Measurements from ENCODE around the gene NDFIP2. TPM values are rescaled to one million over a fixed set of nuclear protein-coding genes. Genes with fewer than 3 reads are reported as not detected.
"Not testable (repeated sequence)": the region's sequence is repeated elsewhere in the genome, so short reads cannot be mapped to it uniquely, and the experiment has no call there.

Gene NDFIP2
- total RNA-seq, 1 experiment from 2014 or later: 23.1 TPM

DNA sequence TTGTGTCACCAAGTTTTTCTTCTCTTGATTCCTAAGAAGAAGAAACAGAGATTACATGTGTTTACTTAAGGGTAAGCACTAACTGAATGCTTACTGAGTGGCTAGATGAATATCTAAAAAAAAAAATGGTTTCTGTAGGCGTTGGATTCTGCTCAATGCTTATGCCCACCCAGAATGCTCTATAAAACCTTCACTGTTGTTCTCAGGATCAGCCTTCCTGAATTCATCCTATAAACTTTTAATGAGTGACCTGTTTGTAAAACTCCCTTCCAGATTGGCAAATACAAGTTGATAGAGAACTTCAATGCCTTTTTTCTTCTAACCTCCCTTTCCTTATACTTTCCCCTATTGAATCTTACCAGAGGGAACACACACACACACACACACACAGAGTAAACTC lies 90.2 kb downstream of the NDFIP2 start:
- H3K4me3 Mint-ChIP-seq: no peak overlapping the region
- TF ChIP-seq ZNF219 (CRISPR knock-in tag; IDR thresholded peaks at IDR 0.05; ENCODE audit: borderline replicate concordance): no peak
- TF ChIP-seq FOXK1 (CRISPR knock-in tag; IDR thresholded peaks at IDR 0.05): no peak
- TF ChIP-seq NFATC4 (CRISPR knock-in tag; IDR thresholded peaks at IDR 0.05): no peak
- no peak for TF ChIP-seq E2F4 (CRISPR knock-in tag; IDR thresholded peaks at IDR 0.05; ENCODE audit: borderline replicate concordance, low read depth)
- no peak for TF ChIP-seq AFF4 (CRISPR knock-in tag; IDR thresholded peaks at IDR 0.05; ENCODE audit: borderline replicate concordance)
- TF ChIP-seq ERG (CRISPR knock-in tag; IDR thresholded peaks at IDR 0.05): no peak
- no peak for TF ChIP-seq RELA (CRISPR knock-in tag; IDR thresholded peaks at IDR 0.05; ENCODE audit: borderline replicate concordance)
- TF ChIP-seq PRRX2 (CRISPR knock-in tag; IDR thresholded peaks at IDR 0.05): no peak
- TF ChIP-seq PREB (CRISPR knock-in tag; IDR thresholded peaks at IDR 0.05; ENCODE audit: borderline replicate concordance): no peak
- no peak for TF ChIP-seq NFE2L1 (CRISPR knock-in tag; IDR thresholded peaks at IDR 0.05)
- H3K4me1 Mint-ChIP-seq: no peaks in the 10 kb centered on the region; the same call in 1 of the 2 replicates
- no peak for DNase-seq (ENCODE audit: low spot score)
- CTCF ChIA-PET: no interaction called here
- no peak overlapping the region for H3K27ac Mint-ChIP-seq
- H3K36me3 Mint-ChIP-seq: peaks cover 4% of the 10 kb centered on the region; the same call in 1 of the 2 replicates
- H3K9me3 Mint-ChIP-seq: peaks cover 11% of the 10 kb centered on the region
- POLR2A ChIA-PET: no interaction called here
- no peaks in the 10 kb centered on the region for H3K27me3 Mint-ChIP-seq (ENCODE audit: low read depth)
- no peak for ATAC-seq

DNA sequence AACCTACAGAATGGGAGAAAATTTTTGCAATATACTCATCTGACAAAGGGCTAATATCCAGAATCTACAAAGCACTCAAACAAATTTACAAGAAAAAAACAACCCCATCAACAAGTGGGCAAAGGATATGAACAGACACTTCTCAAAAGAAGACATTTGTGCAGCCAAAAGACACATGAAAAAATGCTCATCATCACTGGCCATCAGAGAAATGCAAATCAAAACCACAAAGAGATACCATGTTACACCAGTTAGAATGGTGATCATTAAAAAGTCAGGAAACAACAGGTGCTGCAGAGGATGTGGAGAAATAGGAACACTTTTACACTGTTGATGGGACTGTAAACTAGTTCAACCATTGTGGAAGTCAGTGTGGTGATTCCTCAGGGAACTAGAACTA lies 92.9 kb downstream of the NDFIP2 start:
- H3K27me3 Mint-ChIP-seq (ENCODE audit: low read depth); H3K27ac Mint-ChIP-seq; POLR2A ChIA-PET; CTCF ChIA-PET; DNase-seq (ENCODE audit: low spot score); ATAC-seq; H3K36me3 Mint-ChIP-seq; H3K4me1 Mint-ChIP-seq; H3K4me3 Mint-ChIP-seq: not testable (repeated sequence)
- peaks cover 30% of the 10 kb centered on the region for H3K9me3 Mint-ChIP-seq

- Mint-ChIP-seq H3K9me3 (peaks cover 24% of the 10 kb centered on the region), H3K4me3 (no peak overlapping the region)
Measured at GRCh38 chr13:79581870-79582315, 100.9 kb downstream of the NDFIP2 start.

More at GRCh38 chr13:79581870-79582315, 100.9 kb downstream of the NDFIP2 start:
- Mint-ChIP-seq H3K4me1 (no peaks in the 10 kb centered on the region), H3K27ac (no peak overlapping the region), H3K36me3 (peaks cover 4% of the 10 kb centered on the region; the same call in 1 of the 2 replicates), H3K27me3 (ENCODE audit: low read depth) (no peaks in the 10 kb centered on the region)
- POLR2A ChIA-PET: no interaction called here
- TF ChIP-seq MYBL2 (CRISPR knock-in tag; IDR thresholded peaks at IDR 0.05) (no peak), SMAD4 (CRISPR knock-in tag; IDR thresholded peaks at IDR 0.05) (no peak), ELF4 (CRISPR knock-in tag; IDR thresholded peaks at IDR 0.05; ENCODE audit: low read depth) (no peak), NR3C1 (CRISPR knock-in tag; conservative IDR thresholded peaks at IDR 0.05; ENCODE audit: low read depth) (no peak), GRHL2 (CRISPR knock-in tag; IDR thresholded peaks at IDR 0.05; ENCODE audit: insufficient replicate concordance, severe bottlenecking) (no peak), SP1 (CRISPR knock-in tag; conservative IDR thresholded peaks at IDR 0.05) (no peak), ZNF121 (CRISPR knock-in tag; IDR thresholded peaks at IDR 0.05) (no peak), RORB (CRISPR knock-in tag; IDR thresholded peaks at IDR 0.05) (no peak), ZNF138 (CRISPR knock-in tag; conservative IDR thresholded peaks at IDR 0.05) (no peak), MLX (CRISPR knock-in tag; IDR thresholded peaks at IDR 0.05) (no peak), FOXK1 (CRISPR knock-in tag; IDR thresholded peaks at IDR 0.05) (no peak)
- peak; percentile 32; the same call in 1 of the 2 replicates for ATAC-seq
- CTCF ChIA-PET: interaction anchor here (1.0 to 1.1 kb wide), 2 partner anchors 40 to 191 kb away, joined by 3 read pairs; no protein-coding TSS in a partner anchor
- DNase-seq (ENCODE audit: low spot score): peak; percentile 13

Measured in WTC11 (cell line).